Measurements from ENCODE around the gene MCFD2. TPM values are rescaled to one million over a fixed set of nuclear protein-coding genes. Genes with fewer than 3 reads are reported as not detected.

The MCFD2 gene
- total RNA-seq, 2 experiments from 2014 or later, result 48.3 to 52.6 TPM

GRCh38 chr2:46951290-46952064 is 35.9 kb upstream of the MCFD2 start:
- peaks cover 41% of the 10 kb centered on the region for H3K4me1 Mint-ChIP-seq
- POLR2A ChIA-PET, result no interaction called here
- CTCF ChIA-PET, result interaction anchor here (1.0 kb wide), 1 partner anchor 16 kb away, joined by 3 read pairs; no protein-coding TSS in a partner anchor
- H3K27me3 Mint-ChIP-seq, result no peaks in the 10 kb centered on the region
- H3K9me3 Mint-ChIP-seq, result no peaks in the 10 kb centered on the region
- H3K4me3 Mint-ChIP-seq, result no peak overlapping the region
- H3K27ac Mint-ChIP-seq, result peak overlapping the region; percentile 3
- H3K36me3 Mint-ChIP-seq (ENCODE audit: low read depth), result peaks cover 66% of the 10 kb centered on the region
- DNase-seq, result no peak

GRCh38 chr2:46950314-46950713 is 34.7 kb upstream of the MCFD2 start:
- Mint-ChIP-seq H3K27me3 (no peaks in the 10 kb centered on the region), H3K36me3 (ENCODE audit: low read depth) (peaks cover 64% of the 10 kb centered on the region), H3K27ac (no peak overlapping the region)

GRCh38 chr2:46947841-46948240 is 32.2 kb upstream of the MCFD2 start:
- DNase-seq, result no peak
- peaks cover 74% of the 10 kb centered on the region for H3K4me1 Mint-ChIP-seq
- ChIA-PET CTCF (interaction anchor here (1.2 kb wide), 1 partner anchor 13 kb away, joined by 3 read pairs; no protein-coding TSS in a partner anchor), POLR2A (no interaction called here)
- no peaks in the 10 kb centered on the region for H3K9me3 Mint-ChIP-seq
- peaks cover 56% of the 10 kb centered on the region for H3K36me3 Mint-ChIP-seq (ENCODE audit: low read depth)
- H3K27me3 Mint-ChIP-seq, result no peaks in the 10 kb centered on the region
- H3K27ac Mint-ChIP-seq, result no peak overlapping the region
- no peak overlapping the region for H3K4me3 Mint-ChIP-seq

More at GRCh38 chr2:46950314-46950713, 34.7 kb upstream of the MCFD2 start:
- POLR2A ChIA-PET, result no interaction called here
- Mint-ChIP-seq H3K4me3 (no peak overlapping the region), H3K9me3 (no peaks in the 10 kb centered on the region), H3K4me1 (peaks cover 51% of the 10 kb centered on the region)
- no peak for DNase-seq
- CTCF ChIA-PET, result no interaction called here

- CTCF ChIA-PET, result no interaction called here
- peaks cover 45% of the 10 kb centered on the region for H3K36me3 Mint-ChIP-seq (ENCODE audit: low read depth)
- no peaks in the 10 kb centered on the region for H3K27me3 Mint-ChIP-seq
- H3K27ac Mint-ChIP-seq, result peak overlapping the region; percentile 96
- H3K4me1 Mint-ChIP-seq, result peaks cover 65% of the 10 kb centered on the region
- DNase-seq, result no peak
- H3K4me3 Mint-ChIP-seq, result no peak overlapping the region
- H3K9me3 Mint-ChIP-seq, result no peaks in the 10 kb centered on the region
- POLR2A ChIA-PET, result no interaction called here
Measured at GRCh38 chr2:46945671-46946070, 30.1 kb upstream of the MCFD2 start.

- H3K4me1 Mint-ChIP-seq, result peaks cover 69% of the 10 kb centered on the region
- CTCF ChIA-PET, result interaction anchor here (0.6 to 0.9 kb wide), 2 partner anchors 41 to 429 kb away, joined by 3 read pairs; no protein-coding TSS in a partner anchor
- no peaks in the 10 kb centered on the region for H3K27me3 Mint-ChIP-seq
Measured at GRCh38 chr2:46943881-46944798, 28.5 kb upstream of the MCFD2 start.

GRCh38 chr2:46942891-46943626 is 27.5 kb upstream of the MCFD2 start:
- Mint-ChIP-seq H3K36me3 (ENCODE audit: low read depth) (peaks cover 29% of the 10 kb centered on the region), H3K9me3 (no peaks in the 10 kb centered on the region), H3K27me3 (no peaks in the 10 kb centered on the region), H3K4me3 (peak overlapping the region; percentile 98), H3K27ac (peak overlapping the region; percentile 96), H3K4me1 (peaks cover 61% of the 10 kb centered on the region)
- ChIA-PET CTCF (interaction anchor here (0.9 to 1.2 kb wide), 2 partner anchors 12 to 42 kb away, joined by 3 read pairs; no protein-coding TSS in a partner anchor), POLR2A (interaction anchor here (1.2 kb wide), 1 partner anchor 36 kb away, joined by 3 read pairs; no protein-coding TSS in a partner anchor)
- no peak for DNase-seq

More at GRCh38 chr2:46943881-46944798, 28.5 kb upstream of the MCFD2 start:
- peak overlapping the region; percentile 96 for H3K27ac Mint-ChIP-seq
- H3K9me3 Mint-ChIP-seq, result no peaks in the 10 kb centered on the region
- DNase-seq, result peak; percentile 73
- H3K36me3 Mint-ChIP-seq (ENCODE audit: low read depth), result peaks cover 35% of the 10 kb centered on the region
- peak overlapping the region; percentile 98 for H3K4me3 Mint-ChIP-seq
- POLR2A ChIA-PET, result interaction anchor here (0.6 to 1.2 kb wide), 3 partner anchors 30 to 44 kb away, joined by 3 to 6 read pairs (median 4); no protein-coding TSS in a partner anchor

GRCh38 chr2:46942143-46942526 is 26.5 kb upstream of the MCFD2 start:
- Mint-ChIP-seq H3K4me3 (peak overlapping the region; percentile 98), H3K27ac (peak overlapping the region; percentile 96), H3K9me3 (no peaks in the 10 kb centered on the region), H3K27me3 (no peaks in the 10 kb centered on the region), H3K4me1 (peaks cover 61% of the 10 kb centered on the region), H3K36me3 (ENCODE audit: low read depth) (peaks cover 28% of the 10 kb centered on the region)
- ChIA-PET POLR2A (no interaction called here), CTCF (interaction anchor here (1.2 kb wide), 1 partner anchor 13 kb away, joined by 3 read pairs; no protein-coding TSS in a partner anchor)
- peak; percentile 71 for DNase-seq

GRCh38 chr2:46939626-46940359 is 24.2 kb upstream of the MCFD2 start:
- Mint-ChIP-seq H3K27ac (peak overlapping the region; percentile 84), H3K4me1 (peaks cover 44% of the 10 kb centered on the region), H3K36me3 (ENCODE audit: low read depth) (peaks cover 16% of the 10 kb centered on the region), H3K9me3 (no peaks in the 10 kb centered on the region), H3K27me3 (no peaks in the 10 kb centered on the region), H3K4me3 (peak overlapping the region; percentile 79)
- ChIA-PET POLR2A (no interaction called here), CTCF (no interaction called here)
- DNase-seq, result no peak

GRCh38 chr2:46937471-46937901 is 21.9 kb upstream of the MCFD2 start:
- Mint-ChIP-seq H3K4me3 (no peak overlapping the region), H3K4me1 (peaks cover 30% of the 10 kb centered on the region), H3K27ac (no peak overlapping the region), H3K9me3 (no peaks in the 10 kb centered on the region), H3K36me3 (ENCODE audit: low read depth) (peaks cover 9% of the 10 kb centered on the region), H3K27me3 (no peaks in the 10 kb centered on the region)
- CTCF ChIA-PET, result interaction anchor here (1.4 to 2.4 kb wide), 2 partner anchors 10 to 24 kb away, joined by 3 to 11 read pairs; no protein-coding TSS in a partner anchor
- no peak for DNase-seq
- POLR2A ChIA-PET, result no interaction called here

- H3K4me3 Mint-ChIP-seq, result no peak overlapping the region
- H3K9me3 Mint-ChIP-seq, result no peaks in the 10 kb centered on the region
- ChIA-PET CTCF (interaction anchor here (0.6 to 2.4 kb wide), 4 partner anchors 9 to 36 kb away, joined by 3 to 11 read pairs (median 3); no protein-coding TSS in a partner anchor), POLR2A (no interaction called here)
- H3K27me3 Mint-ChIP-seq, result no peaks in the 10 kb centered on the region
- no peak overlapping the region for H3K27ac Mint-ChIP-seq
- H3K4me1 Mint-ChIP-seq, result peaks cover 28% of the 10 kb centered on the region
- DNase-seq, result no peak
- peaks cover 6% of the 10 kb centered on the region for H3K36me3 Mint-ChIP-seq (ENCODE audit: low read depth)
Measured at GRCh38 chr2:46936566-46936965, 21.0 kb upstream of the MCFD2 start.

- POLR2A ChIA-PET, result no interaction called here
- peaks cover 6% of the 10 kb centered on the region for H3K36me3 Mint-ChIP-seq (ENCODE audit: low read depth)
- no peaks in the 10 kb centered on the region for H3K27me3 Mint-ChIP-seq
- CTCF ChIA-PET, result interaction anchor here (0.8 to 1.4 kb wide), 2 partner anchors 16 kb away, joined by 3 read pairs; no protein-coding TSS in a partner anchor
- no peak overlapping the region for H3K27ac Mint-ChIP-seq
- no peak for DNase-seq
- H3K4me1 Mint-ChIP-seq, result peaks cover 23% of the 10 kb centered on the region
- no peaks in the 10 kb centered on the region for H3K9me3 Mint-ChIP-seq
- no peak overlapping the region for H3K4me3 Mint-ChIP-seq
Measured at GRCh38 chr2:46935071-46935470, 19.5 kb upstream of the MCFD2 start.

All from activated CD4-positive, alpha-beta T cell treated with anti-CD3 and anti-CD28 coated beads, Interleukin-2, amount 10 ng/mL, durations not matched to agents 7 days and 5 days (primary cell).